Fibroblast of skin of left biceps (primary cell): Measurements from ENCODE around the gene ACTL7B.
A peak's percentile ranks its signal among the peaks of the same experiment; 100 is the strongest.
"Not testable (repeated sequence)": the region's sequence is repeated elsewhere in the genome, so short reads cannot be mapped to it uniquely, and the experiment has no call there.

Experiments
- DNase-seq, 2 experiments: peaks; one replicate each; pipeline ENCODE4 v3.0.0-alpha.2; 2013; ENCODE audit warnings: low read depth in 2 of 2

Gene ACTL7B, protein sequence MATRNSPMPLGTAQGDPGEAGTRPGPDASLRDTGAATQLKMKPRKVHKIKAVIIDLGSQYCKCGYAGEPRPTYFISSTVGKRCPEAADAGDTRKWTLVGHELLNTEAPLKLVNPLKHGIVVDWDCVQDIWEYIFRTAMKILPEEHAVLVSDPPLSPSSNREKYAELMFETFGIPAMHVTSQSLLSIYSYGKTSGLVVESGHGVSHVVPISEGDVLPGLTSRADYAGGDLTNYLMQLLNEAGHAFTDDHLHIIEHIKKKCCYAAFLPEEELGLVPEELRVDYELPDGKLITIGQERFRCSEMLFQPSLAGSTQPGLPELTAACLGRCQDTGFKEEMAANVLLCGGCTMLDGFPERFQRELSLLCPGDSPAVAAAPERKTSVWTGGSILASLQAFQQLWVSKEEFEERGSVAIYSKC

DNA sequence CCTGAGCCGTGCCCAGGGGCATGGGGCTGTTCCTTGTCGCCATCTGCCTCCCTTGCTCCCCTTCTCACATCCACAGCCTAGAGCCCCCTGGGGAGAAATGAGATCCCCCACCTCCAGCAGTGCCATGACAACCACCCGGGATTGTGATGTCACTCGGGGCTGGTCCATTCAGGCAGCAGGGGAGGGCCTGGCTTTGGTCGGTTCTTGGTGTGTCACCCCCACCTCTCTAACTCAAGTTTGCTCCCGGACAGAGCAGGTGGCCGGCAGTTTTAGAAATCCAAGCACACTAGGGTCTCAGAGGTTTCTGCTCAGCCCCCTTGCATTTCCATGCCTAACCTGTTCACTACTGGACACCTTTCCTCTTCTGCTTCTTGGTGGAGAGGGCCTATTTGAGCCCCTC, at the start of gene ACTL7B:
TSS of gene ACTL7B (minus strand) at position 99 of the 400 bp plus-strand sequence. CDS start at position 43, 56 bp downstream.
- no peak for DNase-seq

DNA sequence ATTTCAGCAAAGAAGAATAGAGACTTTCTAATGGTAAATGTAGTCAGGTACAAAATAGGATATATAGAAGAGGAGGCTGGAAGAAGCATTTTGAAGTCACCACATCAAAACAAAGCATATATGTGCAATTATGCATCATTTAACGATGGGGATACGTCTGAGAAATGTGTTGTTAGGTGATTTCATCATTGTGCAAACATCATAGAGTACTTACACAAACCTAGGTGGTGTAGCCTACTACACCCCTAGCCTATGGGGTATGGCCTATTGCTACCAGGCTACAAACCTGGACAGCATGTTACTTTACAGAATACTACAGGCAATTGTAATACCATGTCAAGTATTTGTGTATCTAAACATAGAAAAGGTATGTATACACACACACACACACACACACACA, 49.7 kb upstream of the ACTL7B start:
- DNase-seq, result no peak

DNA sequence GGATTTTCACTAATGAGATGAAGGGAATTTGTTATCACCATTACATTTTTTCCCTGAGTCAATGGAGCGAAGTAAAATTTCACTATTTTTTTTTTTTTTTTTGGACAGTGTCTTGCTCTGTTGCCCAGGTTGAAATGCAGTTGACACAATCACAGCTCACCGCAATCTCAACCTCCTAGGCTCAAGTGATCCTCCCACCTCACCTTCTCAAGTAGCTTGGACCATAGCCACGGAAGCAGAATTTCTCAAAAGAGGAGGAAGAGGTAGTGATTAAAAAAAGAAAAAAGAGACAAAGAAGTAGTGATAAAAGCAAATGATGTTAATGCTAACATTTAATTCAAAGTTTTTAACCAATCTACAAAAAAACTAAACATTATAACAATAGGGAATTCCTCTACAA, 48.4 kb upstream of the ACTL7B start:
- no peak for DNase-seq

DNA sequence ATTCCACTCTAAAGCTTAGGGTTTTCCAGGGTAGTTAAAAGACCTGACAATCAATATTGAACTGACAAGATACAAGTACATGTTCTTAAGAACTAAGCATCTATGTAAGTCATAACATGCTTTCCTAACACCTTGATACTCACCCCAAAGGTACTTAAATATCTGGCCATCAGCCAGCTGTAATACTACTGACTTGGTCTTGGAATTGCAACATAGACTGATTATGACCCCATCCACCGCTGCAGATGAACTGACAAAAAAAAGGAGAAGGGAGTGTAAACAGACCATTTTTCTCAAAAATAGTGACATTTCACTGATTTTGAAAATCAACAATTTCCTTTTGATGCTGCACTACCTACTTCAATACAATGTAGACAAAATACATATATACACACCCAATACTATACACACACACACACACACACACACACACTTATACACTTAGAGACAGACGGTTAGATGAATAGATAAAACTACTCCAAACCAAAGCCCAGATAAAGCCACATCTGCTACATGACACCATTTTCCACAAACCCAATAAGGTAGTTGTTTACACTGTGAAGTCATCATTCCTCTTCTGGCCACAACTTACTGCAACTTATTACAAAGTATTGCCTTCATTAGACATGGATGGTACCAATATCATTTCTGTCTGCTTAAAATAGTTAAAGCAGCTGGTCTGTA, 47.8 kb upstream of the ACTL7B start:
- no peak for DNase-seq

DNA sequence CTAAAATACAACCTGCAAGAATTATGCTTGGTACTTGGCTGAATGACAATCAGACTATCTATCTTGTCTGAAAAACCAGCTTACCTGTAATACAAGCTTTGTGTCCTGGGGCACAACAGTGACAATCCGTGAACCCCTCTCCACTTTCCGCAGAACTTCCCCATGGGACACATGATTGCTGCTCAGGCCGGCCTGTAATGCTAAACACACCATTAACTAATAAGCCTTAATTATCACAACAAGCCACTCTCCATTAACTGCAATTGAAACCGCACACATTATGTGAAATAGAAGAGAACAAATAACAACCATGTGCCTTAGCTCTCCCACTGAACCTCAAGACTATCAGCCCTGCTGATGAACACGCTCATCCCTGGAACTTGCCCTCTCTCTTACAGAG, 44.4 kb upstream of the ACTL7B start:
- no peak for DNase-seq

DNA sequence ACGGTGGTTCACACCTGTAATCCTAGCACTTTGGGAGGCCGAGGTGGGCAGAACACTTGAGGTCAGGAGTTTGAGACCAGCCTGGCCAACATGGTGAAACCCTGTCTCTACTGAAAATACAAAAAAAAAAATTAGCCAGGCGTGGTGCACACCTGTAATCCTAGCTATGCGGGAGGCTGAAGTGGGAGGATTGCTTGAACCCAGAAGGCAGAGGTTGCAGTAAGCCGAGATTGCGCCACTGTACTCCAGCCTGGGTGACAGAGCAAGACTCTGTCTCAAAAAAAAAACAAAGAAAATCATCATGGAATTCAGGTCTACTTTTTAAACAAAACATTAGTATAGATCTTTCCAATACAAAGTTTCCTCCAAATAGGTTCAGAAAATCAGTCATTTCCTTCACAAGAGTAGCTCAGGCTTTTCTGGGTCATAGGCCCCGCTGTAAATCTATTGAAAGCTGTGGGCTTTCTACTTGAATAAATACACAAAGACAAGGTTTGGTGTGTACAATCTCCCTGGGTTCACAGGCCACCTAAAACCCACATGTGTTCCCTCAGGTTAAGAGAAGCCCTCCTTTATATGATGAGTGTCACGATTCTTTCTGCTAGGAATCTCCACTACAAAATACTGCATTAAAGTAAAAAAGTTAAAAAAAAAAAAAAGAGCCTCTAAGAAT, 43.4 kb upstream of the ACTL7B start:
- DNase-seq, result not testable (repeated sequence)

DNA sequence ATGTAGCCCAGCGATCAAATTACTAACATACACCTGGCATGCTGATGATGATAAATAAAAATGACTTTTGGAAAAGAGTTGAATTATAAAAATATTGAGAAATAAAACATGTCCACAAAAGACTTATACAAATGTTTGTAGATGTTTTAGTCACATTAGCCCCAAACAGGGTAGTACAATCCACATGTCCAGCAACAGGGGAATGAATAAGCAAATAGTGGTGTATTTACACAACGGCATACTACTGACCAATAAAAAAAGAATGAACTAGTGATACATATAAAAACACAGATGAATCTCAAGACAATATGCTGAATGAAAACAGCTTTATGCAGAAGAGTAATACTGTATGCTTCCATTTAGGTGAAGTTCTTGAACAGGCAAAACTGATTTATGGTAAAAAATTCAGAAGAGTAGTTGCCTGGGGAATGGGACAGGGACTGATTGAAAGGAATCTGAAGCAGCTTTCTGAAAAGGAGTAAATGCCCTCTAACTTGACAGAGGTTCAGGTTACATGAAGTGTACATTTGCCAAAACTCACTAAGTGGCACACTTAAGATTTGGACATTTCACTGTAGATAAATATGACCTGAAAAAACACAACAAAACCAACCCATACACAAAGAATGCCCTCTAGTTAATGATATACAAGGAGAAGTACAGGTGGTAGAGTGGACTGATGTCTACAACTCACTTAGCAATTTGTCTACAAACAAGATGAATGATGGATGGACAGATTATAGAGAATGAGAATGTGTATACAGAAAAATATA, 41.7 kb upstream of the ACTL7B start:
- DNase-seq, result no peak

DNA sequence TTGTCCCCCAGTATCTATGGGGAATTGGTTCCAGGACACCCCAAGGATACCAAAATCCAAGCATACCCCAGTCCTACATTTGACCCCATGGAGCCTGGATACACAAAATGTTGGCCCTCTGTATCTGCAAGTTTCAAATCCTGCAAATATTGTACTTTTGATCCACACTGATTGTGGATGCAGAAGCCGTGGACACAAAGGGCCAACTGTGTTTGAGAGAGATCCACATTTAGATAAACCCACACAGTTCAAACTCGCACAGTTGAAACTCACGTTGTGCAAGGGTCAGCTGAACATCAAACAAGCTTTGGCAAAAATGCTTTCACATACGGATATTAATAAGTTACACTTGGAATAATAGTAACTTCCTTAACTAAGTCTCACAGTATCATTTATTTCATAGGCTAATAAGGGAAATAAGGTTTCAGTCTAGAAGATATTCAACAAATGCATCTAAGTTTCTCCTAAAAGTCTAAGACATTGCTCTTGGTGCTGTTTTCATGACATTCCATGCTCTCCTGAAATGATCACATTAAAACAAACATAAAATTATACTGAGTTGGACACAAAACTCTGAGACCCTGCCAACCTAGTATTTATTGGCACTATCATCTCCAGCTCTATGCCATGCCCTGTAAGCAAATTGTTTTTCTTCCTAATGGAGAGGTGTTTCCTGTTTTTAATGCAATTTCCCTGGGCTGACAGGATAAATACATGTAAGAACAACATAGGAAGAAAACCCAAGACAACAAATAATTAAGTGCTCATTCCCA, 38.6 kb upstream of the ACTL7B start:
- DNase-seq, result no peak

DNA sequence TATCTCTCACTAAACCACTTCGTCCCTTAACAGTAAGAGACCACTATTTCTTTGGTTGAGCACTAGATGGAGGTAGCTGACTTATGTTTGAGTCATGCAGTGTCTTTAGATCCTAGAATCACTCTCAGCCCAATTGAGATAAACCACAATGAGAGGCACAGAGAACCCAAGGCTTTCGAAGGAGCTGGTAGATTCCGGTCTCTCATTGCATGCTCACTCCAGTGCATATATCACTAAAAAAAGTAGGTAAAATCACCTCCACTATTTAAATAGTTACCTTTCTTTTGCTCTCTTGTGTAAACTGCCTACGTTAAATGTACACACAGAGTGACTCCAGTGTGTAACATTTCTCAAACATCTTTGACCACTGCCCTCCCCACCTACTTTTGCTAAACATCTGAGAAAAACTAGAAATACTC, 33.9 kb upstream of the ACTL7B start:
- peak; percentile 6 to 8 for DNase-seq

DNA sequence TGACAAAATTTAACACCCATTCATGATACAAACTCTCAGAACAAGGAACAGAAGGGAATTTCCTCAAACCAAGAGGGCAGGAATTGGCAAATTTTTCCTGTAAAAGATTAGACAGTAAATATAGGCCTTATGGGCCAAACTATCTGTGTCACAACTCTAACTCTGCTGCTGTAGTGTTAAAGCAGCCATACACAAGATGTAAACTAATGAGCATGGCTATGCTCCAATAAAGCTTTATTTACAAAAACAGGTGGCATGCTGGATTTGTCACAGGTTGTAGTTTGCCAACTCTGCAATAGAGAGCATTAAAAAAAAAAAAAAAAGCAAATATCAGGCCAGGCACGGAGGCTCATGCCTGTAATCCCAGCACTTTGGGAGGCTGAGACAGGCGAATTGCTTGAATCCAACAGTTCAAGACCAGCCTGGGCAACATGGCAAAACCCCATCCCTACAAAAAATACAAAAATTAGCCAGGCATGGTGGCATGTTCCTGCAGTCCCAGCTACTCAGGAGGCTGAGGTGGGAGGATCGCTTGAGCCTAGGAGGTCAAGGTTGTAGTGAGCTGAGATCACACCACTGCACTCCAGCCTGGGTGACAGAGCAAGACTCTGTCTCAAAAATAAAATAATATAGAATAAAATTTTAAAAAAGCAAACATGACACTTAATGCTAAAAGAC, 30.9 kb upstream of the ACTL7B start:
- DNase-seq, result not testable (repeated sequence)

DNA sequence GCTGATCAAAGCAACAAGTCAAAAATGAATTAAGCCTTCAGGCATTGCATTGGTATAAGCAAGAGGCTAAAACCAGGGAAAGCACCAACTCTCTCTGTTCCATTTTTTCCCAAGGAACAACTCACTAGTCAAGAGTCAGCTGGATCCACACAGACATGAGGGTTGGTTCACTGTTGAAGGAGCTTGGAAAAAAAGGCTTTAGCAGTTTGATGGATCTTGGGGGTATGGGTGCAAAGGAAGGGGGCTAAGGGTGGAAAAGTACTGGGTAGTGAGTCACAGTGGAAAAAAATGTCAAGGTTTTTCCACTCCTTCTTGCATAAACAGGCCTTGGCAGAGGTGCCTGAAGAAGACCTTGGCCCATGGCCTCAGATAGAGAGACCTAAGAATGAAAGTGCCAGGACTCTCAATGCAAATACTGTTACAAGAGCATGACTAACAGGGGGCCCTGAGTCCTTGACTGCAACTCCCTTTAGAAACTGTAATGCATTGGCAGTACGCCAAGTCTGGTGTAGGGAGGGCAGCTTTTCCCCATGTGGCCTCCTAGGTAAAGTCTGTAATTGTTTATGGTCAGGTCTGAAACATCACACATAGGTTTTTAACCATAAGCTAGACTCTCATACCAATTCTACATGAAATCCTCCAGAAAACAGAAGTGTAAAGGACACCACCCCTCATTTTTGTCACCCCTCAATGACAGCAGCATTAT, 30.0 kb upstream of the ACTL7B start:
- peak; percentile 31 to 44 for DNase-seq

DNA sequence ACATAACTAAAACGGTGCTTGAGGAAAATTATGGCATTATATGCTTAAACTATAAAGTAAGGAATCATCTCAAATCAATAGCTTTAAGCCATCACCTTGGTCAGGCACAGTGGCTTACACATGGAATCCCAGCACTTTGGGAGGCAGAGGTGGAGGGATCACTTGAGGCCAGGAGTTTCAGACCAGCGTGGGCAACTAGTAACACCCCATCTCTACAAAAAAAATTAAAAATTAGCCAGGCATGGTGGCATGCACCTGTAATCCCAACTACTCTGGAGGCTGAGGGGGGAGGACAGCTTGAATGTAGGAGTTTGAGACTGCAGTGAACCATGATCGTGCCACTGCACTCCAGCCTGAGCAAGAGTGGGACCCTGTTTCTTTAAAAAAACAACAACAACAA, 28.9 kb upstream of the ACTL7B start:
- no peak for DNase-seq

DNA sequence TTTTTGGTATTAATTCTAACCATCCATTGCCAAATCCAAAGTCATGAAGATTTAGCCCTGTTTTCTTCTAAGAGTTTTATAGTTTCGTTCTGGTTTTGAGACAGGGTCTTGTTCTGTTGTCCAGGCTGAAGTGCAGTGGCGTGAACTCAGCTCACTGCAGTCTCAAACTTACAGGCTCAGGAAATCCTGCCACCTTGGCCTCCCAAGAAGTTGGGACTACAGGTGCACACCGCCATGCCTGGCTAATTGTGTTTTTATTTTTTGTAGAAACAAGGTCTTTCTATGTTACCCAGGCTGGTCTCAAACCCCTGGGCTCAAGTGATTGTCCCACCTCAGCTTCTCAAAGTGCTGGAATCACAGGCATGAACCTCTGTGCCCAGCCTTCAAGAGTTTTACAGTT, 27.3 kb upstream of the ACTL7B start:
- no peak for DNase-seq

DNA sequence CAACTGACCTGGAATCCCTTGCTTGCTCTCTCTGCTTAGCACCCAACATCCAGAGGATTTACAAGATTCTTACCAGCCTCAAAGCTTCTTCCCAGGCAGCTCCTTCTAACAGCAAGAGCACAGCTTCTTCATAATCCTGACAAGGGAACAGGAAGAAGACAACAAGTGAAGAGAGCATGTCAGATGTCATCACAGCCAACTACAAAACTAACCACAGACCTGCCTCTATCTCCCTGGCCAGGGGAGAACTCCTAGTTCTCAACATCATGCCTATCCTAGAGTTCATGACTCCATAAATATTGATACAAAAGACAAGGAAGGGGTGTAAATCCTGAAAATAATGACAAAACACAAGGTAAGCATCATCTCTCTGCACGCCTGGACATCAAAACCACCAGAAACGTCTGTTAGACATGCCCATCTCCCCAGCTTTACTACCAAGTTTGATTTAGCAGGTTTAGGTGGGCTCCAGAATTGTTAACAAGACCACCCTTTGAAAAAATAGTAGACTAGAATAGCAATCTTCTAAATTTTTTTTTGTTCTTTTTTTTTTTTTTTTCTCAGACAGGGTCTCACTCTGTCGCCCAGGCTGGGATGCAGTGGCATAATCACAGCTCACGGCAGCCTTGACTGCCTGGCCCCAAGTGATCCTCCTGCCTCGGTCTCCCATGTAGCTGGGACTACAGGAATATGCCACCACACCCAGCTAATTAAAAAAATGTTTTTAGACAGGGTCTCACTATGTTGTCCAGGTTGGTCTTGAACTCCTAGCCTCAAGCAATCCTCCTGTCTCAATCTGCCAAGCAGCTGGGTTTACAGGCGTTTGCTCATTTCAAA, 26.5 kb upstream of the ACTL7B start:
- no peak for DNase-seq

DNA sequence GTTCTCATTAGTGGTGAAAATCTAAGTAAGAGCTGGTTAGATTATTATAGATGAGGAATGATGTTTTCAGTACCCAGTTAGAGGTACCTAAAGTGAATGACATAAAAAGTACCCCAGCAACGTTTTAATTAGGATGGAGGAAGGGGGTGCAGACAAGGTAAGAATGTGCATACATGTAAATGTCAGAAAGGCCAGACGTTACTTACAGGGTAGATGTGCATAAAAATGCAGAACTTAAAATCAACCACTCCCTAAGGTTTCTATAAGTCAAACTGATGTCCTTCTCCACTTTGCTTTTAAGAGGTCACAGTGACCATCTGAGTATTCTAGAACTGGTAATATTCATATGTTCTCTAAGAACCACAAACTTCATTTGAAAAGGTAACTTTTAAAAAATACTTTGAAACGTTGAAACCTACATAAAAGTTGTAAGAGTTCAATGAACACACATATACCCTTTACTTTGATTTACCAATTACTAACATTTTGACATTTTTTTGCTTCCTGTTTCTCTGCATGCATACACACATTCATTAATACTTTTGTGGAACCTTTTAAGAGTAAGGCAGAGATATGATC, 25.0 kb upstream of the ACTL7B start:
- DNase-seq, result no peak

DNA sequence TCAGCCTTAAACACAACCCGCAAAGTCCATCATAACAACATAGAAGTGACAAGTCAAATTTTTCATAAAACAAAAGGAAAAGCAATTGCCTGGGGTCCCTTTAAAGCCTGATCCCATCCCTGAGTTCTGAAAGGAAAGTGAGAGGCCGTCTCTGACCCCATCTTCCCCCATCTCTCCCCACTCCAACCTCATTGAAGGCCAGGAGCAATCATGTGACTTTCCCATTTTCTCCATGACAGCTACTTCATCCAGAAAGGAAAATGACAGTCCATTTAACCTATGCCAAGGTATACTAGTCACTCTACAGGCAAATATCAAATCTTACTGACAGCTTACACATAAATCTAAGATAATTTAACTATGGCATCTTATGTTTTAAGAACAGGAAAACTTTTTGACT, 21.7 kb upstream of the ACTL7B start:
- no peak for DNase-seq

DNA sequence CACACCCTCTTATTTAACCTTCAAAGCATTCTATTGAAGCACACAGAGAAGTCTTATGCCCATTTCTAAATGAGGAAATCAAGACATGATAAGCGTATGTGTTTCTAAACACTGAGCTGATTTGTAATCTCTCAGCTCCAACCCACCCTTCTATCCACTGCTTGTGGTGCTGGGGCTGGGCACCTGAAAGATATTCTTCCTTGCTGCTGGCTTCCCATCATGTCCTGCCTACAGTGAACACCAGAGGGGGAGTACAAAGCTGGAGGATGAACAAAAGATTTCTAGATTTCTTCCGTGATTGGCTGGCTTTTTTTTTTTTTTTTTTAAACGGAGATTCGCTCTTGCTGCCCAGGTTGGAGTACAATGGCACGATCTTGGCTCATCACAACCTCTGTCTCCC, 20.6 kb upstream of the ACTL7B start:
- no peak for DNase-seq

DNA sequence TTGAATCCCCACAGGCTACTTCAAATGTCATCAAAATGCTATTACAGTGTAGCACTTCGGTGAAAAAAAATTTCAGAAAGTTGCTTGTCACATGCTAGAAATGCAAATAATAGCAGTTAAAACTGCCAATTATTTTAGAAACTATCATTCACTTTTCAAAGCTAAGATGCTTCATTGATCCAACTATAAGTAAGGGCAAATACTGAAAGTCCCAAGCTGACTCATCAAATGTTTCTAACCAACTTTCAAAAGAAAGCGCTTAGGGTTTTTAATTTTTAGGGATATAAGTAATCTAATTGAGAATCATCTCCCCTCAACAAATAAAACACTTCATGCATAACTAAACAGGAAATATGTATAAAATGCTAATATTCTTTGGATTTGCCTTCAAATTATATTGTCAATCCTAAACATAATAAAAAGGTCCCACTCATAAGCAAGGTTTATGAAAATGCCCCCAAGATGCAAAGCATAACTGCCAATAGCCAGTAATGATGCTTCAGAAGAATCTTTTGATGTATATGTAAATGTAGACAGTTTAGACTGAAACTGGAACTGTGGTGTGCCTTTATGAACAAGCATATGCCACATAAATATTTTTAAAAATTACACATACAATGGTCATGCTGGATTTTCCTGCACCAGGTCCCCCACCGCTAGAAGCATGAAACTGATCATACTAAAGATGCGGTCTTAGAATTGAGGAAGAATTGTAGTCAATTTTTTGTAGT, 18.4 kb upstream of the ACTL7B start:
- no peak for DNase-seq
